Fibroblast of pulmonary artery (primary cell): ENCODE data around the gene SNX24.

Source experiments
- DNase-seq: peaks from one replicate; pipeline ENCODE4 v3.0.0-alpha.2; 2010; ENCODE audit warnings: low read depth
- H3K4me3 ChIP-seq: replicated peaks from 2 replicates; pipeline ENCODE4 v1.5.1; 2011; ENCODE audit warnings: low read depth, mild to moderate bottlenecking, control low read depth, low read length, moderate library complexity
- CTCF ChIP-seq: IDR thresholded peaks from 2 replicates; pipeline ENCODE4 v1.5.1; 2011; ENCODE audit warnings: mild to moderate bottlenecking, control low read depth, low read length, inconsistent platforms; ENCODE audit errors: missing control alignments

The SNX24 gene

GRCh38 chr5:123051206-123051605 is 205.8 kb downstream of the SNX24 start:
- no peak for TF ChIP-seq CTCF
- no peak overlapping the region for H3K4me3 ChIP-seq
- no peak for DNase-seq
